H1 (cell line): ENCODE measurements around the gene GPR21. TPM values are rescaled to one million over a fixed set of nuclear protein-coding genes. Genes with fewer than 3 reads are reported as not detected.

Experiments
- CTCF ChIA-PET: fragments of 300-600 bp; sonication (Branson Sonifier 250); formaldehyde crosslinking; loops from one replicate; lab custom pipeline; 2021; ENCODE audit not compliant: partially characterized antibody; lab: Charles Lee
- POLR2A ChIA-PET: fragments of 300-600 bp; sonication (Branson Sonifier 250); formaldehyde crosslinking; loops from one replicate; lab custom pipeline; 2021; ENCODE audit warnings: inconsistent platforms; ENCODE audit not compliant: partially characterized antibody; lab: Charles Lee
- DNase-seq, 2 experiments: peaks; one replicate each; pipeline versions ENCODE4 v3.0.0 to v3.0.0-alpha.2; 2010 to 2022; ENCODE audit warnings: low spot score in 2 of 2, low read depth in 1 of 2, mixed read lengths in 1 of 2
- FAIRE-seq: peaks from 2 replicates; lab custom pipeline; 2011; peaks lifted over from hg19 to GRCh38; lab: Jason Lieb, UNC
- H2AFZ ChIP-seq: 2 replicates; pipeline ENCODE4 v1.8.1; 2012; ENCODE audit warnings: low read length, inconsistent platforms
- H2AK5ac ChIP-seq: 2 replicates; pipeline ENCODE4 v1.6.1; 2013; ENCODE audit warnings: low read depth, low read length
- H2BK120ac ChIP-seq: replicated peaks from 2 replicates; pipeline ENCODE3; 2013; ENCODE audit warnings: low read depth, low read length, inconsistent platforms
- H2BK12ac ChIP-seq: 2 replicates; pipeline ENCODE4 v1.6.1; 2013; ENCODE audit warnings: low read depth, low read length
- H2BK15ac ChIP-seq: 2 replicates; pipeline ENCODE4 v1.6.1; 2013; ENCODE audit warnings: low read length
- H2BK20ac ChIP-seq: 2 replicates; pipeline ENCODE4 v1.6.1; 2013; ENCODE audit warnings: low read length
- H2BK5ac ChIP-seq: 2 replicates; pipeline ENCODE4 v1.6.1; 2013; ENCODE audit warnings: low read depth, low read length
- H3K14ac ChIP-seq: 2 replicates; pipeline ENCODE4 v1.6.1; 2013; ENCODE audit warnings: inconsistent platforms; ENCODE audit not compliant: insufficient read length
- H3K18ac ChIP-seq: 2 replicates; pipeline ENCODE4 v1.6.1; 2013; ENCODE audit warnings: low read length; ENCODE audit errors: extremely low read depth
- H3K23ac ChIP-seq: 2 replicates; pipeline ENCODE4 v1.6.1; 2013; ENCODE audit warnings: inconsistent platforms; ENCODE audit not compliant: insufficient read length
- H3K23me2 ChIP-seq: 2 replicates; pipeline ENCODE4 v1.6.1; 2013; ENCODE audit warnings: low read depth, low read length
- H3K27ac ChIP-seq: 2 replicates; pipeline ENCODE4 v1.6.1; 2011; ENCODE audit warnings: low read depth, low read length, inconsistent platforms
- H3K27me3 ChIP-seq, 4 experiments: replicated peaks in 1 of 4; 1 replicate in 1 of 4; 2 replicates in 3 of 4; pipeline versions ENCODE4 v1.6.1 to v1.8.1; 2011 to 2013; ENCODE audit warnings: low read length in 3 of 4, mild to moderate bottlenecking in 3 of 4, inconsistent platforms in 2 of 4, mixed read lengths in 2 of 4, moderate library complexity in 1 of 4; ENCODE audit not compliant: control insufficient read depth in 3 of 4, insufficient read depth in 3 of 4; ENCODE audit errors: extremely low read depth in 1 of 4
- H3K36me3 ChIP-seq, 4 experiments: 2 replicates each; pipeline versions ENCODE4 v1.6.1 to v1.8.1; 2011 to 2013; ENCODE audit warnings: mild to moderate bottlenecking in 4 of 4, low read length in 3 of 4, moderate library complexity in 2 of 4, control low read depth in 1 of 4, inconsistent platforms in 1 of 4; ENCODE audit not compliant: insufficient read depth in 4 of 4, control insufficient read depth in 2 of 4
- H3K4ac ChIP-seq: replicated peaks from 2 replicates; pipeline ENCODE3; 2013; ENCODE audit warnings: low read length, low read depth, mixed read lengths, inconsistent platforms; ENCODE audit not compliant: insufficient read length
- H3K4me1 ChIP-seq, 4 experiments: replicated peaks in 1 of 4; 1 replicate in 1 of 4; 2 replicates in 3 of 4; pipeline versions ENCODE4 v1.6.1 to v1.8.1; 2011 to 2013; ENCODE audit warnings: low read length in 3 of 4, inconsistent platforms in 2 of 4, mixed read lengths in 1 of 4; ENCODE audit not compliant: insufficient read depth in 4 of 4, control insufficient read depth in 3 of 4
- H3K4me2 ChIP-seq, 2 experiments: 2 replicates each; pipeline versions ENCODE4 v1.6.1 to v1.8.1; 2011 to 2013; ENCODE audit warnings: low read depth in 2 of 2, low read length in 2 of 2, control low read depth in 1 of 2, inconsistent platforms in 1 of 2, mild to moderate bottlenecking in 1 of 2; ENCODE audit not compliant: insufficient read depth in 1 of 2
- H3K4me3 ChIP-seq, 4 experiments: fragments of 200-600, 300-600 bp in 1 of 4; sonication (generic), shearing (Covaris generic), sonication (Bioruptor Twin) in 1 of 4; 2 replicates each; pipeline versions ENCODE4 v1.5.1 to v1.8.1; 2011 to 2016; ENCODE audit warnings: low read length in 4 of 4, low read depth in 3 of 4, control low read depth in 2 of 4, inconsistent platforms in 2 of 4, mild to moderate bottlenecking in 2 of 4, mixed read lengths in 1 of 4, moderate library complexity in 1 of 4; ENCODE audit not compliant: insufficient read depth in 2 of 4; ENCODE audit errors: extremely low read depth in 1 of 4
- H3K56ac ChIP-seq: replicated peaks from 2 replicates; pipeline ENCODE3; 2013; ENCODE audit warnings: low read depth, mild to moderate bottlenecking, mixed read lengths, low read length, inconsistent platforms; ENCODE audit not compliant: insufficient read length
- H3K79me1 ChIP-seq: 2 replicates; pipeline ENCODE4 v1.6.1; 2013; ENCODE audit warnings: low read depth, low read length, control low read depth
- H3K79me2 ChIP-seq, 2 experiments: 2 replicates each; pipeline versions ENCODE4 v1.6.1 to v1.8.1; 2012 to 2013; ENCODE audit warnings: low read length in 2 of 2, mild to moderate bottlenecking in 2 of 2, inconsistent platforms in 1 of 2; ENCODE audit not compliant: insufficient read depth in 2 of 2, control insufficient read depth in 1 of 2
- H3K9ac ChIP-seq, 4 experiments: replicated peaks in 1 of 4; 1 replicate in 1 of 4; 2 replicates in 3 of 4; pipeline versions ENCODE4 v1.6.1 to v1.8.1; 2011 to 2013; ENCODE audit warnings: low read depth in 3 of 4, low read length in 3 of 4, control low read depth in 2 of 4, mild to moderate bottlenecking in 2 of 4, moderate library complexity in 2 of 4, inconsistent platforms in 1 of 4; ENCODE audit errors: extremely low read depth in 1 of 4
- H3K9me3 ChIP-seq, 2 experiments: 2 replicates each; pipeline versions ENCODE4 v1.6.1 to v1.8.1; 2012 to 2013; ENCODE audit warnings: mild to moderate bottlenecking in 2 of 2, moderate library complexity in 2 of 2, control low read depth in 1 of 2, inconsistent platforms in 1 of 2, low read depth in 1 of 2, low read length in 1 of 2, mixed read lengths in 1 of 2; ENCODE audit not compliant: insufficient read depth in 2 of 2
- H4K20me1 ChIP-seq, 2 experiments: replicated peaks in 1 of 2; 2 replicates each; pipeline versions ENCODE3 to v1.8.1; 2011 to 2013; ENCODE audit warnings: inconsistent platforms in 2 of 2, low read length in 2 of 2, mild to moderate bottlenecking in 1 of 2; ENCODE audit not compliant: insufficient read depth in 2 of 2, control insufficient read depth in 1 of 2
- H4K5ac ChIP-seq: 2 replicates; pipeline ENCODE4 v1.6.1; 2013; ENCODE audit warnings: low read length, low read depth, mixed read lengths, inconsistent platforms; ENCODE audit not compliant: insufficient read length
- H4K8ac ChIP-seq: 2 replicates; pipeline ENCODE4 v1.8.0; 2013; ENCODE audit warnings: mild to moderate bottlenecking, moderate library complexity, low read length, inconsistent platforms; ENCODE audit not compliant: insufficient read depth; ENCODE audit errors: extremely low read depth
- H4K91ac ChIP-seq: replicated peaks from 2 replicates; pipeline ENCODE3; 2013; ENCODE audit warnings: low read length, mixed read lengths, inconsistent platforms; ENCODE audit not compliant: insufficient read length
- ASH2L ChIP-seq: fragments of 200-600, 300-600 bp; sonication (generic); IDR thresholded peaks from one replicate; pipeline ENCODE4 v1.7.1; 2017; ENCODE audit warnings: low read length
- ATF2 ChIP-seq: IDR thresholded peaks from 2 replicates; pipeline ENCODE4 v1.6.1; 2012; ENCODE audit warnings: low read length, inconsistent platforms
- BRCA1 ChIP-seq: IDR thresholded peaks from 2 replicates; pipeline ENCODE4 v1.6.1; 2012; ENCODE audit warnings: low read depth, low read length, improper control_type of control experiment
- CBX5 ChIP-seq: fragments of 300-800, 300-1000 bp; sonication (generic); IDR thresholded peaks from 2 replicates; pipeline ENCODE4 v1.7.1; 2016; ENCODE audit warnings: antibody characterized with exemption, low read length, low read depth
- CREB1 ChIP-seq: IDR thresholded peaks from 2 replicates; pipeline ENCODE4 v1.6.1; 2012; ENCODE audit warnings: inconsistent platforms
- CTBP2 ChIP-seq: IDR thresholded peaks from 2 replicates; pipeline ENCODE4 v1.7.0; 2011; ENCODE audit warnings: borderline replicate concordance, mild to moderate bottlenecking, moderate library complexity, mixed read lengths, low read length; ENCODE audit not compliant: insufficient read depth, insufficient read length
- FOSL1 ChIP-seq: IDR thresholded peaks from 2 replicates; pipeline ENCODE4 v1.6.1; 2011; ENCODE audit warnings: mild to moderate bottlenecking, low read depth, low read length, moderate library complexity; ENCODE audit not compliant: insufficient read depth
- GTF2F1 ChIP-seq: IDR thresholded peaks from 2 replicates; pipeline ENCODE4 v1.6.1; 2012; ENCODE audit warnings: low read depth, low read length, improper control_type of control experiment, borderline replicate concordance
- JUN ChIP-seq: IDR thresholded peaks from 2 replicates; pipeline ENCODE4 v1.6.1; 2011; ENCODE audit warnings: low read depth, mild to moderate bottlenecking, improper control_type of control experiment, low read length
- NRF1 ChIP-seq: IDR thresholded peaks from 2 replicates; pipeline ENCODE4 v1.6.1; 2011; ENCODE audit warnings: mild to moderate bottlenecking, low read depth, low read length, improper control_type of control experiment
- POLR2A ChIP-seq, 2 experiments: IDR thresholded peaks; 1 replicate in 1 of 2; 2 replicates in 1 of 2; pipeline ENCODE4 v1.6.1; 2011; ENCODE audit warnings: low read depth in 2 of 2, low read length in 2 of 2, mild to moderate bottlenecking in 2 of 2; ENCODE audit errors: control extremely low read depth in 1 of 2
- POLR2AphosphoS5 ChIP-seq: IDR thresholded peaks from 2 replicates; pipeline ENCODE4 v1.6.1; 2011; ENCODE audit warnings: low read depth, low read length
- SRF ChIP-seq: IDR thresholded peaks from 2 replicates; pipeline ENCODE4 v1.6.1; 2011; ENCODE audit warnings: mild to moderate bottlenecking, low read depth, low read length, moderate library complexity
- SUZ12 ChIP-seq: fragments of 200-600 bp; sonication (generic); IDR thresholded peaks from 2 replicates; pipeline ENCODE4 v1.6.1; 2012; ENCODE audit warnings: mild to moderate bottlenecking, inconsistent platforms, low read length, moderate library complexity, mixed read lengths
- TBP ChIP-seq: IDR thresholded peaks from 2 replicates; pipeline ENCODE4 v1.6.1; 2011; ENCODE audit warnings: low read depth, low read length, improper control_type of control experiment
- WGBS, 2 experiments: shearing (Covaris generic) in 1 of 2; methylation state at CpG; one replicate each; pipeline versions ENCODE4 v1.1.6 to v1.1.7; 2013 to 2015; ENCODE audit warnings: low lambda C conversion rate in 2 of 2, mixed read lengths in 2 of 2, inconsistent platforms in 1 of 2, low coverage in 1 of 2, missing lambda C conversion rate in 1 of 2; ENCODE audit not compliant: insufficient replicate concordance in 2 of 2, insufficient coverage in 1 of 2, insufficient read length in 1 of 2; ENCODE audit errors: extremely low coverage in 1 of 2, missing lambda C conversion rate in 1 of 2; 5-methylcytosine and 5-hydroxymethylcytosine counted together
- polyA plus RNA-seq, 7 experiments: library from polyadenylated mRNA; depleted of rRNA in 3 of 7; stranded (reverse) in 5 of 7; unstranded in 2 of 7; fragments of >200 nt in 5 of 7; fragments of 200-250 nt in 2 of 7; gene quantifications; 1 replicate in 5 of 7; 2 replicates in 1 of 7; 4 replicates in 1 of 7; pipeline versions ENCODE4 v1.2.1 to v1.2.3, GENCODE V29; 2011 to 2013; ENCODE audit warnings: missing spikeins in 2 of 7, mixed read lengths in 2 of 7
- total RNA-seq: library from RNA; stranded (reverse); fragmentation: NEBNext Ultra II Directional; extraction: Animal tissue kit (Norgen Biotek cat#: 25700); gene quantifications from 2 replicates; pipeline ENCODE4 v1.2.1, GENCODE V29; 2021

GPR21 gene
- total and polyA plus RNA-seq, 2 of the 8 experiments (the other 6 are each of a cell fraction or from before 2014, with no cell fraction given) = 0.58 to 0.71 TPM

- Histone ChIP-seq H3K9me3 (no peaks in the 10 kb centered on the region), H3K4me2 (no peak overlapping the region), H4K5ac (no peak overlapping the region), H3K36me3 (peaks cover 8 to 36% (median 24%) of the 10 kb centered on the region in 4 experiments; a peak in 7 of 8 replicates), H2BK12ac (no peak overlapping the region), H2BK15ac (no peak overlapping the region), H2AK5ac (no peak overlapping the region), H2BK5ac (no peak overlapping the region), H2BK20ac (no peak overlapping the region), H2AFZ (no peak overlapping the region), H3K27ac (no peak overlapping the region), H4K8ac (no peak overlapping the region), H3K79me1 (no peaks in the 10 kb centered on the region), H3K4me3 (no peak overlapping the region), H3K4me1 (peaks cover 0 to 6% (median 0%) of the 10 kb centered on the region in 4 experiments; a peak in 2 of 7 replicates), H3K23me2 (no peaks in the 10 kb centered on the region), H3K23ac (no peak overlapping the region), H3K18ac (no peak overlapping the region), H3K56ac (no peak overlapping the region), H3K27me3 (no peaks in the 10 kb centered on the region), H3K14ac (no peak overlapping the region), H3K9ac (no peak overlapping the region; a peak in 1 of 7 replicates), H4K91ac (no peak overlapping the region), H4K20me1 (no peaks in the 10 kb centered on the region), H3K4ac (no peak overlapping the region), H3K79me2 (no peaks in the 10 kb centered on the region), H2BK120ac (no peak overlapping the region)
- ChIA-PET POLR2A (no interaction called here), CTCF (no interaction called here)
- DNase-seq (no peak), FAIRE-seq (no peak)
- 100% methylated on average over 1 of the region's 1 CpG; no CpG with 5 or more reads in 1 of the 2 experiments for WGBS, 2 experiments
- TF ChIP-seq CBX5 = no peak
- TF ChIP-seq SUZ12 = no peak
- no peak for TF ChIP-seq SRF
- TF ChIP-seq ASH2L = no peak
- no peak for TF ChIP-seq POLR2A (IDR thresholded peaks at IDR 0.05; ENCODE audit: control extremely low read depth in 1 of 2, low read depth in 2 of 2, low read length in 2 of 2)
- no peak for TF ChIP-seq FOSL1
- TF ChIP-seq TBP = no peak
- TF ChIP-seq POLR2AphosphoS5 = no peak
- TF ChIP-seq CREB1 = no peak
- TF ChIP-seq BRCA1 = no peak
- TF ChIP-seq GTF2F1 = no peak
- no peak for TF ChIP-seq JUN
- TF ChIP-seq CTBP2 = no peak
- no peak for TF ChIP-seq ATF2
- no peak for TF ChIP-seq NRF1
Measured at GRCh38 chr9:123067136-123067535, 33.7 kb downstream of the GPR21 start.
